H1 (cell line): ENCODE measurements around the gene HINT3. TPM values are rescaled to one million over a fixed set of nuclear protein-coding genes. Genes with fewer than 3 reads are reported as not detected.

Experiments used
- CTCF ChIA-PET: fragments of 300-600 bp; sonication (Branson Sonifier 250); formaldehyde crosslinking; loops from one replicate; lab custom pipeline; 2021; ENCODE audit not compliant: partially characterized antibody; lab: Charles Lee
- POLR2A ChIA-PET: fragments of 300-600 bp; sonication (Branson Sonifier 250); formaldehyde crosslinking; loops from one replicate; lab custom pipeline; 2021; ENCODE audit warnings: inconsistent platforms; ENCODE audit not compliant: partially characterized antibody; lab: Charles Lee
- DNase-seq, 2 experiments: peaks; one replicate each; pipeline versions ENCODE4 v3.0.0 to v3.0.0-alpha.2; 2010 to 2022; ENCODE audit warnings: low spot score in 2 of 2, low read depth in 1 of 2, mixed read lengths in 1 of 2
- FAIRE-seq: peaks from 2 replicates; lab custom pipeline; 2011; peaks lifted over from hg19 to GRCh38; lab: Jason Lieb, UNC
- H2AFZ ChIP-seq: 2 replicates; pipeline ENCODE4 v1.8.1; 2012; ENCODE audit warnings: low read length, inconsistent platforms
- H2AK5ac ChIP-seq: 2 replicates; pipeline ENCODE4 v1.6.1; 2013; ENCODE audit warnings: low read depth, low read length
- H2BK120ac ChIP-seq: replicated peaks from 2 replicates; pipeline ENCODE3; 2013; ENCODE audit warnings: low read depth, low read length, inconsistent platforms
- H2BK12ac ChIP-seq: 2 replicates; pipeline ENCODE4 v1.6.1; 2013; ENCODE audit warnings: low read depth, low read length
- H2BK15ac ChIP-seq: 2 replicates; pipeline ENCODE4 v1.6.1; 2013; ENCODE audit warnings: low read length
- H2BK20ac ChIP-seq: 2 replicates; pipeline ENCODE4 v1.6.1; 2013; ENCODE audit warnings: low read length
- H2BK5ac ChIP-seq: 2 replicates; pipeline ENCODE4 v1.6.1; 2013; ENCODE audit warnings: low read depth, low read length
- H3K14ac ChIP-seq: 2 replicates; pipeline ENCODE4 v1.6.1; 2013; ENCODE audit warnings: inconsistent platforms; ENCODE audit not compliant: insufficient read length
- H3K18ac ChIP-seq: 2 replicates; pipeline ENCODE4 v1.6.1; 2013; ENCODE audit warnings: low read length; ENCODE audit errors: extremely low read depth
- H3K23ac ChIP-seq: 2 replicates; pipeline ENCODE4 v1.6.1; 2013; ENCODE audit warnings: inconsistent platforms; ENCODE audit not compliant: insufficient read length
- H3K23me2 ChIP-seq: 2 replicates; pipeline ENCODE4 v1.6.1; 2013; ENCODE audit warnings: low read depth, low read length
- H3K27ac ChIP-seq: 2 replicates; pipeline ENCODE4 v1.6.1; 2011; ENCODE audit warnings: low read depth, low read length, inconsistent platforms
- H3K27me3 ChIP-seq, 4 experiments: replicated peaks in 1 of 4; 1 replicate in 1 of 4; 2 replicates in 3 of 4; pipeline versions ENCODE4 v1.6.1 to v1.8.1; 2011 to 2013; ENCODE audit warnings: low read length in 3 of 4, mild to moderate bottlenecking in 3 of 4, inconsistent platforms in 2 of 4, mixed read lengths in 2 of 4, moderate library complexity in 1 of 4; ENCODE audit not compliant: control insufficient read depth in 3 of 4, insufficient read depth in 3 of 4; ENCODE audit errors: extremely low read depth in 1 of 4
- H3K36me3 ChIP-seq, 4 experiments: 2 replicates each; pipeline versions ENCODE4 v1.6.1 to v1.8.1; 2011 to 2013; ENCODE audit warnings: mild to moderate bottlenecking in 4 of 4, low read length in 3 of 4, moderate library complexity in 2 of 4, control low read depth in 1 of 4, inconsistent platforms in 1 of 4; ENCODE audit not compliant: insufficient read depth in 4 of 4, control insufficient read depth in 2 of 4
- H3K4ac ChIP-seq: replicated peaks from 2 replicates; pipeline ENCODE3; 2013; ENCODE audit warnings: low read length, low read depth, mixed read lengths, inconsistent platforms; ENCODE audit not compliant: insufficient read length
- H3K4me1 ChIP-seq, 4 experiments: replicated peaks in 1 of 4; 1 replicate in 1 of 4; 2 replicates in 3 of 4; pipeline versions ENCODE4 v1.6.1 to v1.8.1; 2011 to 2013; ENCODE audit warnings: low read length in 3 of 4, inconsistent platforms in 2 of 4, mixed read lengths in 1 of 4; ENCODE audit not compliant: insufficient read depth in 4 of 4, control insufficient read depth in 3 of 4
- H3K4me2 ChIP-seq, 2 experiments: 2 replicates each; pipeline versions ENCODE4 v1.6.1 to v1.8.1; 2011 to 2013; ENCODE audit warnings: low read depth in 2 of 2, low read length in 2 of 2, control low read depth in 1 of 2, inconsistent platforms in 1 of 2, mild to moderate bottlenecking in 1 of 2; ENCODE audit not compliant: insufficient read depth in 1 of 2
- H3K4me3 ChIP-seq, 4 experiments: fragments of 200-600, 300-600 bp in 1 of 4; sonication (generic), shearing (Covaris generic), sonication (Bioruptor Twin) in 1 of 4; 2 replicates each; pipeline versions ENCODE4 v1.5.1 to v1.8.1; 2011 to 2016; ENCODE audit warnings: low read length in 4 of 4, low read depth in 3 of 4, control low read depth in 2 of 4, inconsistent platforms in 2 of 4, mild to moderate bottlenecking in 2 of 4, mixed read lengths in 1 of 4, moderate library complexity in 1 of 4; ENCODE audit not compliant: insufficient read depth in 2 of 4; ENCODE audit errors: extremely low read depth in 1 of 4
- H3K56ac ChIP-seq: replicated peaks from 2 replicates; pipeline ENCODE3; 2013; ENCODE audit warnings: low read depth, mild to moderate bottlenecking, mixed read lengths, low read length, inconsistent platforms; ENCODE audit not compliant: insufficient read length
- H3K79me1 ChIP-seq: 2 replicates; pipeline ENCODE4 v1.6.1; 2013; ENCODE audit warnings: low read depth, low read length, control low read depth
- H3K79me2 ChIP-seq, 2 experiments: 2 replicates each; pipeline versions ENCODE4 v1.6.1 to v1.8.1; 2012 to 2013; ENCODE audit warnings: low read length in 2 of 2, mild to moderate bottlenecking in 2 of 2, inconsistent platforms in 1 of 2; ENCODE audit not compliant: insufficient read depth in 2 of 2, control insufficient read depth in 1 of 2
- H3K9ac ChIP-seq, 4 experiments: replicated peaks in 1 of 4; 1 replicate in 1 of 4; 2 replicates in 3 of 4; pipeline versions ENCODE4 v1.6.1 to v1.8.1; 2011 to 2013; ENCODE audit warnings: low read depth in 3 of 4, low read length in 3 of 4, control low read depth in 2 of 4, mild to moderate bottlenecking in 2 of 4, moderate library complexity in 2 of 4, inconsistent platforms in 1 of 4; ENCODE audit errors: extremely low read depth in 1 of 4
- H3K9me3 ChIP-seq, 2 experiments: 2 replicates each; pipeline versions ENCODE4 v1.6.1 to v1.8.1; 2012 to 2013; ENCODE audit warnings: mild to moderate bottlenecking in 2 of 2, moderate library complexity in 2 of 2, control low read depth in 1 of 2, inconsistent platforms in 1 of 2, low read depth in 1 of 2, low read length in 1 of 2, mixed read lengths in 1 of 2; ENCODE audit not compliant: insufficient read depth in 2 of 2
- H4K20me1 ChIP-seq, 2 experiments: replicated peaks in 1 of 2; 2 replicates each; pipeline versions ENCODE3 to v1.8.1; 2011 to 2013; ENCODE audit warnings: inconsistent platforms in 2 of 2, low read length in 2 of 2, mild to moderate bottlenecking in 1 of 2; ENCODE audit not compliant: insufficient read depth in 2 of 2, control insufficient read depth in 1 of 2
- H4K5ac ChIP-seq: 2 replicates; pipeline ENCODE4 v1.6.1; 2013; ENCODE audit warnings: low read length, low read depth, mixed read lengths, inconsistent platforms; ENCODE audit not compliant: insufficient read length
- H4K8ac ChIP-seq: 2 replicates; pipeline ENCODE4 v1.8.0; 2013; ENCODE audit warnings: mild to moderate bottlenecking, moderate library complexity, low read length, inconsistent platforms; ENCODE audit not compliant: insufficient read depth; ENCODE audit errors: extremely low read depth
- H4K91ac ChIP-seq: replicated peaks from 2 replicates; pipeline ENCODE3; 2013; ENCODE audit warnings: low read length, mixed read lengths, inconsistent platforms; ENCODE audit not compliant: insufficient read length
- ATF2 ChIP-seq: IDR thresholded peaks from 2 replicates; pipeline ENCODE4 v1.6.1; 2012; ENCODE audit warnings: low read length, inconsistent platforms
- EZH2 ChIP-seq: fragments of 200-600 bp; sonication (generic); IDR thresholded peaks from 2 replicates; pipeline ENCODE4 v1.7.1; 2012; ENCODE audit warnings: low read depth, mild to moderate bottlenecking, moderate library complexity, low read length, inconsistent platforms; ENCODE audit not compliant: severe bottlenecking
- FOSL1 ChIP-seq: IDR thresholded peaks from 2 replicates; pipeline ENCODE4 v1.6.1; 2011; ENCODE audit warnings: mild to moderate bottlenecking, low read depth, low read length, moderate library complexity; ENCODE audit not compliant: insufficient read depth
- KDM1A ChIP-seq: fragments of 200-600, 300-600 bp; sonication (generic); IDR thresholded peaks from 2 replicates; pipeline ENCODE4 v1.7.1; 2016; ENCODE audit warnings: mild to moderate bottlenecking, low read length, borderline replicate concordance
- MAX ChIP-seq: IDR thresholded peaks from 2 replicates; pipeline ENCODE4 v1.6.1; 2012; ENCODE audit warnings: inconsistent platforms
- NRF1 ChIP-seq: IDR thresholded peaks from 2 replicates; pipeline ENCODE4 v1.6.1; 2011; ENCODE audit warnings: mild to moderate bottlenecking, low read depth, low read length, improper control_type of control experiment
- RAD21 ChIP-seq, 2 experiments: IDR thresholded peaks in 1 of 2; conservative IDR thresholded peaks in 1 of 2; 2 replicates each; pipeline ENCODE4 v1.6.1; 2011; ENCODE audit warnings: low read depth in 2 of 2, low read length in 2 of 2, improper control_type of control experiment in 1 of 2, inconsistent platforms in 1 of 2, mild to moderate bottlenecking in 1 of 2, moderate library complexity in 1 of 2
- RNF2 ChIP-seq: fragments of 200-900, 300-1000 bp; sonication (generic); IDR thresholded peaks from 2 replicates; pipeline ENCODE4 v1.7.1; 2016; ENCODE audit warnings: borderline replicate concordance, low read depth, mild to moderate bottlenecking, antibody characterized with exemption, low read length; ENCODE audit not compliant: poor library complexity, severe bottlenecking; ENCODE audit errors: missing control alignments
- SP2 ChIP-seq: IDR thresholded peaks from 2 replicates; pipeline ENCODE4 v1.6.1; 2012; ENCODE audit warnings: mild to moderate bottlenecking, low read length, inconsistent platforms
- WGBS, 2 experiments: shearing (Covaris generic) in 1 of 2; methylation state at CpG; one replicate each; pipeline versions ENCODE4 v1.1.6 to v1.1.7; 2013 to 2015; ENCODE audit warnings: low lambda C conversion rate in 2 of 2, mixed read lengths in 2 of 2, inconsistent platforms in 1 of 2, low coverage in 1 of 2, missing lambda C conversion rate in 1 of 2; ENCODE audit not compliant: insufficient replicate concordance in 2 of 2, insufficient coverage in 1 of 2, insufficient read length in 1 of 2; ENCODE audit errors: extremely low coverage in 1 of 2, missing lambda C conversion rate in 1 of 2; 5-methylcytosine and 5-hydroxymethylcytosine counted together
- polyA plus RNA-seq, 7 experiments: library from polyadenylated mRNA; depleted of rRNA in 3 of 7; stranded (reverse) in 5 of 7; unstranded in 2 of 7; fragments of >200 nt in 5 of 7; fragments of 200-250 nt in 2 of 7; gene quantifications; 1 replicate in 5 of 7; 2 replicates in 1 of 7; 4 replicates in 1 of 7; pipeline versions ENCODE4 v1.2.1 to v1.2.3, GENCODE V29; 2011 to 2013; ENCODE audit warnings: missing spikeins in 2 of 7, mixed read lengths in 2 of 7
- total RNA-seq: library from RNA; stranded (reverse); fragmentation: NEBNext Ultra II Directional; extraction: Animal tissue kit (Norgen Biotek cat#: 25700); gene quantifications from 2 replicates; pipeline ENCODE4 v1.2.1, GENCODE V29; 2021

Gene HINT3
- total and polyA plus RNA-seq, 2 of the 8 experiments (the other 6 are each of a cell fraction or from before 2014, with no cell fraction given): 1.2 to 7.8 TPM

- Histone ChIP-seq H3K14ac (no peak overlapping the region), H3K79me2 (peaks cover 6 to 64% of the 10 kb centered on the region in 2 experiments), H3K9ac (peak overlapping the region; percentile 81 to 97 (median 92)), H2AK5ac (0 out of 2 replicates have a peak overlapping the region, but pooled peaks have one; percentile 29), H3K27ac (peak overlapping the region; percentile 82; the same call in 1 of the 2 replicates), H2BK20ac (no peak overlapping the region), H4K5ac (no peak overlapping the region), H2BK120ac (no peak overlapping the region), H2BK15ac (0 out of 2 replicates have a peak overlapping the region, but pooled peaks have one; percentile 33), H3K23me2 (peaks cover 11% of the 10 kb centered on the region), H3K56ac (peak overlapping the region; percentile 98), H3K4me2 (peak overlapping the region; percentile 78 to 90), H3K9me3 (no peaks in the 10 kb centered on the region), H3K27me3 (no peaks in the 10 kb centered on the region), H4K20me1 (no peaks in the 10 kb centered on the region), H2AFZ (peak overlapping the region; percentile 74; the same call in 1 of the 2 replicates), H3K4me3 (peak overlapping the region; percentile 89 to 97 (median 90)), H3K4ac (peak overlapping the region; percentile 61), H3K79me1 (no peaks in the 10 kb centered on the region; the same call in 1 of the 2 replicates), H3K18ac (peak overlapping the region; percentile 99), H3K23ac (no peak overlapping the region), H3K4me1 (peaks cover 0 to 10% (median 3%) of the 10 kb centered on the region in 4 experiments; a peak in 4 of 7 replicates), H3K36me3 (no peaks in the 10 kb centered on the region), H2BK12ac (peak overlapping the region; percentile 60; the same call in 1 of the 2 replicates), H2BK5ac (peak overlapping the region; percentile 83), H4K91ac (peak overlapping the region; percentile 86), H4K8ac (no peak overlapping the region)
- CTCF ChIA-PET: interaction anchor here (0.6 to 1.7 kb wide), 6 partner anchors 9 to 234 kb away, joined by 3 to 18 read pairs (median 4); no protein-coding TSS in a partner anchor
- no peak for FAIRE-seq
- POLR2A ChIA-PET: interaction anchor here (0.9 to 2.0 kb wide), 12 partner anchors 8 to 208 kb away, joined by 3 to 19 read pairs (median 4); partner anchors contain the start of gene NCOA7
- WGBS, 2 experiments: 10 to 100% methylated on average over 1 to 10 of the region's 10 CpGs
- TF ChIP-seq MAX (no peak), KDM1A (no peak), SP2 (no peak), RAD21 (IDR thresholded peaks at IDR 0.05 in 1 of 2, conservative IDR thresholded peaks at IDR 0.05 in 1 of 2; ENCODE audit: low read depth in 2 of 2, low read length in 2 of 2) (no peak), RNF2 (no peak), ATF2 (no peak), FOSL1 (no peak), NRF1 (no peak), EZH2 (no peak)
- DNase-seq: no peak
Measured at GRCh38 chr6:125987026-125987617, 30.6 kb downstream of the HINT3 start.
